ENCODE results near the gene CHRNG. TPM values are rescaled to one million over a fixed set of nuclear protein-coding genes. Genes with fewer than 3 reads are reported as not detected.

The CHRNG gene
- total and polyA plus RNA-seq, 2 experiments from 2014 or later = not detected

- 0 out of 2 replicates have a peak, but pooled peaks cover 1% of the 10 kb centered on the region for H3F3A ChIP-seq (replicated peaks; ENCODE audit: low read depth)
- no peak overlapping the region for H3K4me2 ChIP-seq
- no peak overlapping the region for H3K4me3 Mint-ChIP-seq
- no peaks in the 10 kb centered on the region for H3K36me3 ChIP-seq (ENCODE audit: insufficient read depth)
- peaks cover 14% of the 10 kb centered on the region for H3K4me1 Mint-ChIP-seq
- no peaks in the 10 kb centered on the region for H3K9me3 Mint-ChIP-seq
- no peaks in the 10 kb centered on the region; the same call in 1 of the 2 replicates for H4K20me1 ChIP-seq (replicated peaks; ENCODE audit: insufficient read depth)
- H3K4me1 ChIP-seq (ENCODE audit: insufficient read depth) = no peaks in the 10 kb centered on the region; the same call in 1 of the 2 replicates
- H2AFZ ChIP-seq = no peak overlapping the region
- no peaks in the 10 kb centered on the region for H3K79me2 ChIP-seq (replicated peaks; ENCODE audit: insufficient read depth)
- no peaks in the 10 kb centered on the region for H3K9me2 ChIP-seq (ENCODE audit: insufficient read depth)
- no peaks in the 10 kb centered on the region; the same call in 2 of the 3 replicates for H3K36me3 Mint-ChIP-seq (ENCODE audit: low read depth)
- H3K27ac ChIP-seq (ENCODE audit: low read depth) = no peak overlapping the region
- H3K27ac Mint-ChIP-seq = no peak overlapping the region
- H3K27me3 ChIP-seq (ENCODE audit: insufficient read depth) = peaks cover 38% of the 10 kb centered on the region
- H3K4me3 ChIP-seq = no peak overlapping the region
- ATAC-seq (no peak), DNase-seq (ENCODE audit: low spot score) (no peak)
- TF ChIP-seq CTCF (conservative IDR thresholded peaks at IDR 0.05; ENCODE audit: low read depth in 2 of 2) (no peak), POLR2AphosphoS5 (IDR thresholded peaks at IDR 0.05; ENCODE audit: low read depth) (no peak), STAT1 (IDR thresholded peaks at IDR 0.05; ENCODE audit: unreplicated experiment) (no peak)
- H3K27me3 Mint-ChIP-seq (ENCODE audit: insufficient read depth, low read depth, poor library complexity) = peaks cover 44% of the 10 kb centered on the region
These were observed 13.0 kb upstream of the CHRNG start for GRCh38 chr2:232526372-232526941.

DNA sequence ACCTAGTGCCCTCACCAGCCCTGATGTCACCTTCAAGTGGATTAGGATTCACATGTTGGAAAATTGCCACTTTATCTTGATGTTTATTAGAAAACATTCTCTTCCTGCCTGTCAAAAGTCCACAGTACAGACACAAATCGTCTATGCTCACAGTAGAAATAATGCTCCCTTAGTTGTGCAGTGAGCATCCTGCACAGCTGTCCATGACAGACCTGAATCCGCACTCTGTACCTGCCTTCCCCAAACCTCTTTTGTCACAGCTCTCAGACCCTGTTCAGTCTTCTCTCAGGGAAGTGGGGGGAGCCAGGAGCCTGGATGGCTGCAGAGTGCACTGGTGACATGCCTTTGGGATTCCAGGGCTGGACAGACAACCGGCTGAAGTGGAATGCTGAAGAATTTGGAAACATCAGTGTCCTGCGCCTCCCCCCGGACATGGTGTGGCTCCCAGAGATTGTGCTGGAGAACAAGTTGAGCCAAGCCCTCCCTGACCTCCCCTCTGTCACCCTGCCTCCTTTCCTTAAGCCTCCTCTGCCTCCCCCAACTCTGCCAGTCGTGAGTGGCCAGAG lies 11.5 kb upstream of the CHRNG start:
- Mint-ChIP-seq H3K27me3 (ENCODE audit: insufficient read depth, low read depth, poor library complexity) (peaks cover 33% of the 10 kb centered on the region), H3K9me3 (no peaks in the 10 kb centered on the region), H3K36me3 (ENCODE audit: low read depth) (no peaks in the 10 kb centered on the region; the same call in 2 of the 3 replicates), H3K27ac (no peak overlapping the region), H3K4me3 (no peak overlapping the region), H3K4me1 (peaks cover 13% of the 10 kb centered on the region)
- TF ChIP-seq EZH2 (IDR thresholded peaks at IDR 0.05; ENCODE audit: low read depth, unreplicated experiment) (no peak), ETS1 (IDR thresholded peaks at IDR 0.05) (no peak), CTCF (conservative IDR thresholded peaks at IDR 0.05; ENCODE audit: low read depth in 2 of 2) (no peak)
- H3K79me2 ChIP-seq (replicated peaks; ENCODE audit: insufficient read depth) = no peaks in the 10 kb centered on the region
- no peaks in the 10 kb centered on the region for H3F3A ChIP-seq (replicated peaks; ENCODE audit: low read depth)
- no peak overlapping the region for H2AFZ ChIP-seq
- H3K4me2 ChIP-seq = no peak overlapping the region
- H4K20me1 ChIP-seq (replicated peaks; ENCODE audit: insufficient read depth) = no peaks in the 10 kb centered on the region; the same call in 1 of the 2 replicates
- H3K27me3 ChIP-seq (ENCODE audit: insufficient read depth) = peaks cover 24% of the 10 kb centered on the region
- no peak overlapping the region for H3K27ac ChIP-seq (ENCODE audit: low read depth)
- no peaks in the 10 kb centered on the region; the same call in 1 of the 2 replicates for H3K4me1 ChIP-seq (ENCODE audit: insufficient read depth)
- ATAC-seq (no peak), DNase-seq (ENCODE audit: low spot score) (no peak)
- no peaks in the 10 kb centered on the region for H3K9me2 ChIP-seq (ENCODE audit: insufficient read depth)
- no peaks in the 10 kb centered on the region for H3K36me3 ChIP-seq (ENCODE audit: insufficient read depth)
- no peak overlapping the region for H3K4me3 ChIP-seq
